ENCODE measurements around the gene ESR1.
"Not testable (repeated sequence)": the region's sequence is repeated elsewhere in the genome, so short reads cannot be mapped to it uniquely, and the experiment has no call there.

Gene ESR1

GRCh38 chr6:151814614-151815013 lies 7.1 kb downstream of the ESR1 start:
- no peak for DNase-seq

GRCh38 chr6:151822252-151823111 lies 15.0 kb downstream of the ESR1 start:
- no peak for DNase-seq

- DNase-seq: no peak
These were observed 19.1 kb downstream of the ESR1 start for GRCh38 chr6:151826517-151827142.

- DNase-seq: no peak
These were observed 25.2 kb downstream of the ESR1 start for GRCh38 chr6:151832710-151833109.

GRCh38 chr6:151835396-151835795 lies 27.9 kb downstream of the ESR1 start:
- DNase-seq: no peak

GRCh38 chr6:151837223-151837622 lies 29.7 kb downstream of the ESR1 start:
- DNase-seq: no peak

- DNase-seq: no peak
These were observed 35.3 kb downstream of the ESR1 start for GRCh38 chr6:151842816-151843215.

GRCh38 chr6:151847064-151847463 lies 39.6 kb downstream of the ESR1 start:
- no peak for DNase-seq

GRCh38 chr6:151850479-151851003 lies 43.1 kb downstream of the ESR1 start:
- DNase-seq: no peak

GRCh38 chr6:151858294-151858693 lies 50.8 kb downstream of the ESR1 start:
- no peak for DNase-seq

GRCh38 chr6:151862461-151862860 lies 55.0 kb downstream of the ESR1 start:
- DNase-seq: no peak

GRCh38 chr6:151867361-151867869 lies 59.9 kb downstream of the ESR1 start:
- DNase-seq: not testable (repeated sequence)

- DNase-seq: no peak
These were observed 61.9 kb downstream of the ESR1 start for GRCh38 chr6:151869345-151869744.

GRCh38 chr6:151869787-151870186 lies 62.3 kb downstream of the ESR1 start:
- no peak for DNase-seq

GRCh38 chr6:151870375-151870774 lies 62.9 kb downstream of the ESR1 start:
- DNase-seq: no peak

GRCh38 chr6:151875524-151875923 lies 68.0 kb downstream of the ESR1 start:
- no peak for DNase-seq

- DNase-seq: no peak
These were observed 68.6 kb downstream of the ESR1 start for GRCh38 chr6:151876122-151876521.

GRCh38 chr6:151877458-151877857 lies 70.0 kb downstream of the ESR1 start:
- no peak for DNase-seq

GRCh38 chr6:151881231-151881630 lies 73.7 kb downstream of the ESR1 start:
- no peak for DNase-seq

GRCh38 chr6:151882206-151882605 lies 74.7 kb downstream of the ESR1 start:
- no peak for DNase-seq

- no peak for DNase-seq
These were observed 77.8 kb downstream of the ESR1 start for GRCh38 chr6:151885234-151885633.

GRCh38 chr6:151891524-151891923 lies 84.0 kb downstream of the ESR1 start:
- no peak for DNase-seq

- DNase-seq: not testable (repeated sequence)
These were observed 86.9 kb downstream of the ESR1 start for GRCh38 chr6:151894426-151894825.

- DNase-seq: not testable (repeated sequence)
These were observed 91.7 kb downstream of the ESR1 start for GRCh38 chr6:151899221-151899620.

Measured in SHP77 (cell line).